GM12875 (cell line): ENCODE measurements around the gene ELF2.
A peak's percentile ranks its signal among the peaks of the same experiment; 100 is the strongest.

Source experiments
- H3K4me3 ChIP-seq: one replicate; pipeline ENCODE4 v1.5.1; 2011; ENCODE audit warnings: low read depth, low read length, control low read depth
- CTCF ChIP-seq: IDR thresholded peaks from 2 replicates; pipeline ENCODE4 v1.5.1; 2011; ENCODE audit warnings: low read depth, mild to moderate bottlenecking, control low read depth, inconsistent platforms, low read length, moderate library complexity, borderline replicate concordance; ENCODE audit not compliant: insufficient read depth

The ELF2 gene

GRCh38 chr4:139188648-139189416, 11.8 kb upstream of the ELF2 start:
- no peak overlapping the region for H3K4me3 ChIP-seq
- no peak for TF ChIP-seq CTCF

GRCh38 chr4:139184129-139184528, 7.1 kb upstream of the ELF2 start:
- TF ChIP-seq CTCF = no peak
- no peak overlapping the region for H3K4me3 ChIP-seq

- TF ChIP-seq CTCF = no peak
- peak overlapping the region; percentile 99 for H3K4me3 ChIP-seq
These were observed 1.0 kb upstream of the ELF2 start for GRCh38 chr4:139177869-139178619.

- peak overlapping the region; percentile 99 for H3K4me3 ChIP-seq
- TF ChIP-seq CTCF = no peak
These were observed 543 bp downstream of the ELF2 start for GRCh38 chr4:139176302-139177048.

GRCh38 chr4:139175646-139176301, 1.2 kb downstream of the ELF2 start:
- H3K4me3 ChIP-seq = peak overlapping the region; percentile 99
- no peak for TF ChIP-seq CTCF

GRCh38 chr4:139171876-139172691, 4.9 kb downstream of the ELF2 start:
- no peak overlapping the region for H3K4me3 ChIP-seq
- no peak for TF ChIP-seq CTCF
